ENCODE results near the gene ITPRIPL2.
A peak's percentile ranks its signal among the peaks of the same experiment; 100 is the strongest.

The ITPRIPL2 gene

GRCh38 chr16:19093631-19094541, 19.9 kb upstream of the ITPRIPL2 start:
- DNase-seq = no peak

GRCh38 chr16:19094542-19095365, 19.0 kb upstream of the ITPRIPL2 start:
- DNase-seq = peak; percentile 86

GRCh38 chr16:19095654-19096053, 18.1 kb upstream of the ITPRIPL2 start:
- no peak for DNase-seq

- no peak for DNase-seq
Measured at GRCh38 chr16:19098173-19098572, 15.6 kb upstream of the ITPRIPL2 start.

GRCh38 chr16:19102187-19102872, 11.4 kb upstream of the ITPRIPL2 start:
- DNase-seq = no peak

- DNase-seq = no peak
Measured at GRCh38 chr16:19104607-19105006, 9.2 kb upstream of the ITPRIPL2 start.

GRCh38 chr16:19105131-19105530, 8.6 kb upstream of the ITPRIPL2 start:
- no peak for DNase-seq

GRCh38 chr16:19105891-19106624, 7.7 kb upstream of the ITPRIPL2 start:
- no peak for DNase-seq

GRCh38 chr16:19106625-19107020, 7.1 kb upstream of the ITPRIPL2 start:
- no peak for DNase-seq

GRCh38 chr16:19108409-19109287, 5.1 kb upstream of the ITPRIPL2 start:
- DNase-seq = no peak

- DNase-seq = no peak
Measured at GRCh38 chr16:19109288-19109664, 4.5 kb upstream of the ITPRIPL2 start.

- no peak for DNase-seq
Measured at GRCh38 chr16:19110537-19111360, 3.0 kb upstream of the ITPRIPL2 start.

GRCh38 chr16:19112099-19112407, 1.7 kb upstream of the ITPRIPL2 start:
- peak; percentile 12 for DNase-seq

- DNase-seq = peak; percentile 48
Measured at GRCh38 chr16:19114359-19115147, 789 bp downstream of the ITPRIPL2 start.

- no peak for DNase-seq
Measured at GRCh38 chr16:19115148-19116021, 1.6 kb downstream of the ITPRIPL2 start.

GRCh38 chr16:19116711-19117449, 3.1 kb downstream of the ITPRIPL2 start:
- DNase-seq = no peak

GRCh38 chr16:19118938-19119431, 5.2 kb downstream of the ITPRIPL2 start:
- no peak for DNase-seq

GRCh38 chr16:19119564-19119963, 5.8 kb downstream of the ITPRIPL2 start:
- DNase-seq = no peak
